Measurements from ENCODE around the gene LMBR1.
"Not testable (repeated sequence)": the region's sequence is repeated elsewhere in the genome, so short reads cannot be mapped to it uniquely, and the experiment has no call there.

LMBR1 gene

DNA sequence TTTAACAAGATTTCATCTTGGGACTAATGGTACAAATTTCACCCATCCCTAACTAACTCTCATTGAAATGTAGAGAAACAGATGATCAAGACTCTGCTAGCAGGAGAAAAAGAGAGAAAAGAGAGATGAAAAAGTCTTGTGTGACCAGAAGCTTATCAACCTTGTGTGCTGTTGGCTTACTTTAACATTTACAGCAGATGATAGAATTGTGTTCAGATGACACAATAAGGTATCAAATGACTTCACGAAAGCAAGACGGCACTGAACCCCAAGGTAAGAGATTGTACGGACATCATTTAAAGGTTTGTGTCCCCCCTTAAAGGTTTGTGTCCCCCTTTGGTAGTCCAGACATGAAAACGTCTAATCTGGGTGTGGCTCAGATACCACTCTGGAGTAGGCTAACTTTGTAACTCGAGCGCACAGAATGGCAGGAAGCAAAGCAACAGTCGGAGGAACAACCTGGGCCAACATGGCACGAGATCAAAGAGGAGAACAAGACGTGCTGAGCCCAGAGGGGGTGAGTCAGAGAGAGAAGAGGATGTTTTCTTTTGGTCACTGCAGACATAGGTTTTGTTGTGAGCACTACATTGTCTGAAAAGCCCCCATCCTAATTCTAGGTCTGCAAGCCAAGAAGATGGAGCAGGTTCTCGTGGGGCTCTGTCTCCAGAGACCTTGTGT is 10.4 kb upstream of the LMBR1 start:
- DNase-seq (ENCODE audit: low read depth in 2 of 2): no peak

DNA sequence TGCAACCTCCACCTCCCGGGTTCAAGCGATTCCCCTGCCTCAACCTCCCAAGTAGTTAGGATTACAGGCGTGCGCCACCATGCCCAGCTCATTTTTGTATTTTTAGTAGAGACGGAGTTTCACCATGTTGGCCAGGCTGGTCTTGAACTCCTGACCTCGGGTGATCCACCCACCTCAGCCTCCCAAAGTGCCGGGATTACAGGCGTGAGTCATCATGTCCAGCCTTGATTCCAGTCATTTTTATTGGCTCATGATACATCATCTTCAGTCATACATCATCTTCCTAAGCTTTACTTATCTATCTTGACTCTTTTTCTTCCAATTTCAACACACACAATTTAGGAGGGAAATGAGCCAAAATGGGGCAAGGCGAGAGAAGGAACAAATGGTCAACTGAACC is 7.1 kb upstream of the LMBR1 start:
- not testable (repeated sequence) for DNase-seq (ENCODE audit: low read depth in 2 of 2)

- DNase-seq (ENCODE audit: low read depth in 2 of 2): no peak
These were observed 6.0 kb upstream of the LMBR1 start for GRCh38 chr7:156898938-156899337.

DNA sequence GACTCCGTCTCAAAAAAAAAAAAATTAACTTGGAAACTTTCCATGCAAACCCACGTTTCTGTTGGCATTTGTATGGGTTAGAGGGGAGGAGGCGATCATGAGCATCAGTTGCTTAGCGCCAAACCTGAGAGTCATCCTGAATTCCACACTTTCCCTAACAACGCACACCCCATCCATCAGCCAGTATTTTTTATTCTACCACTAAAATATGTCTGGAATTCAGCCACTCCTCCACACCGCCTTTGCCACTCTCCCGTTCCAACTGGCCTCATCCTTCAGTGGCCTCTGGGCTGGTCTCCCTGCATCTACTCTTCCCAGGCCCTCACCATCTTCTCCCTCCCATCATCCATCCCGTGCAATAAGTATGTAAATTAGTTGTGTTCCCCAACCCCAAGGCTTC is 4.7 kb upstream of the LMBR1 start:
- DNase-seq (ENCODE audit: low read depth in 2 of 2): no peak

DNA sequence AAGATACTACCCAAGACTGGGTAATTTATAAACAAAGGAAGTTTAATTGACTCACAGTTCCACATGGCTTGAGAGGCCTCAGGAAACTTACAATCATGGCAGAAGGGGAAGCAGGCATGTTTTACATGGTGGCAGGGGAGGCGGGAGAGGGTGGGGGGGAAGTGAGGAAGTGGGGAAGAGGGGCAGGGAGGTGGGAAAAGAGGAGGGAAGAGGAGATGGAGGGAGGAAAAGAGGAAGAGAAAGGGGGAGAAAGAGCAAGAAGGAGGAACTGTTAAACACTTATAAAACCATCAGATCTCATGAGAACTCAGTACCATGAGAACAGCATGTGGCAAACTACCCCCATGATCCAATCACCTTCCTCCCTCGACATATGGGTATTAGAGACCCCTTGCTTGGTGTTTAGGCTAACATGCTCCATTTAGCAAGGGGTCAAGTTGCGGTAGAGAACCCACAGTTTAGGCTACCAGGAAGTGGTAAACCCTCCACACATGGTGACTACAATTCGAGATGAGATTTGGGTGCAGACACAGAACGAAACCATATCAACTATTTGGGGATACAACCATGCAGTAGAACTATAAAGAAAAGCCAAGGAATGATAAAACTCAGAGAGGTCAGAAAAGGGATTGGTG is 3.5 kb upstream of the LMBR1 start:
- DNase-seq (ENCODE audit: low read depth in 2 of 2): no peak

GRCh38 chr7:156895024-156895780 is 2.2 kb upstream of the LMBR1 start:
- no peak for DNase-seq (ENCODE audit: low read depth in 2 of 2)

DNA sequence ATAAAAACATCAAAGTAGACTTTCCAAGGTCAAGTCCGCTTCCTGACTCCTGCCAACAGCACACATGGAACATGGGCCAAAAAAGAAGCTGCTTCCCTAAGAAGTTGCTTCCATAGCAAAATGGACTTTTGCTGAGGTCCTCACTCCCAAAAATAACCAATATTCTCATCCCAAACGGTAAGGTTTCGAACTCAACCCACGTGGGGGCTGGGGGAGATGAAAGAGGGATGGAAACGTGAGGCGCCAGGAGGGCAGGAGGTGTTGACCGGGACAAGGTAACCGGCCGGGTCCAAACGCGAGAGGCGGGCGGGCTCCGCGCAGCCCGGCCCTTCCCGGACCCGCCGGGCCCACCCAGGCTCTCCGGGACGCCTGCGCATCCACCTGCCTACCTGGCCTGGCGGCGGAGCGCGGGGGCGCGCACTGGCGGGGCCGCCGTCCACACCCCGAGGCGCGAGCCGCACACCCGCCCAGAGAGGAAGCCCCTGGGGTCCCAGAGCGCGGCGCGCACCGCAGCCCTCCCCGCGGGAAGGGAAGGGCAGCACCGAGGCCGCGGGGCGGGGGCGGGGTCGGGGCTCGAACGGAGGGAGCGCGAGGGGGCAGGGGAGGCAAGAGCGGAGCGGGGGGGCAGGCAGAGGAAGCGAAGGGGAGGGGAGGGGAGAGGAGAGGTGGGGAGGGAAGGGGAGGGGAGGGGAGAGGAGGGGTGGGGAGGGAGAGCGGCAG is 742 bp downstream of the LMBR1 start:
- DNase-seq (ENCODE audit: low read depth in 2 of 2): peak; percentile 41 to 44

GRCh38 chr7:156889746-156890145 is 3.2 kb downstream of the LMBR1 start:
- no peak for DNase-seq (ENCODE audit: low read depth in 2 of 2)

DNA sequence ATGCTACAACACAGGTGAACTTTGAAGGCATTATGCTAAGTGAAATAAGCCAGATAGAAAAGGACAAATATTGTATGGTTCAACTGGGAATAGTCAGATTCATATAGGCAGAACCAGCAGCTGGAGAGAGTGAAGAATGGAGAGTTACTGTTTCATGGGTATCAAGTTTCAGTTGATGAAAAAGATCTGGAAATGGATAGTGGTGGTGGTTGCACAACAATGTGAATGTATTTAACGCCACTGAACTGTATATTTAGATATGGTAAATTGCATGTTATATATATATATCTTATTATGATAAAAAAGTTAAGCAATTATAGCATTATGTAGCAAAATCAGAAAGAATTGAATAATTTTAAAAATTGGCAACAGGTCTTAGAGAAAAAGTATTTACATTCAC is 3.9 kb downstream of the LMBR1 start:
- DNase-seq (ENCODE audit: low read depth in 2 of 2): no peak

- no peak for DNase-seq (ENCODE audit: low read depth in 2 of 2)
These were observed 6.8 kb downstream of the LMBR1 start for GRCh38 chr7:156886020-156886795.

- no peak for DNase-seq (ENCODE audit: low read depth in 2 of 2)
These were observed 11.3 kb downstream of the LMBR1 start for GRCh38 chr7:156881679-156882078.

DNA sequence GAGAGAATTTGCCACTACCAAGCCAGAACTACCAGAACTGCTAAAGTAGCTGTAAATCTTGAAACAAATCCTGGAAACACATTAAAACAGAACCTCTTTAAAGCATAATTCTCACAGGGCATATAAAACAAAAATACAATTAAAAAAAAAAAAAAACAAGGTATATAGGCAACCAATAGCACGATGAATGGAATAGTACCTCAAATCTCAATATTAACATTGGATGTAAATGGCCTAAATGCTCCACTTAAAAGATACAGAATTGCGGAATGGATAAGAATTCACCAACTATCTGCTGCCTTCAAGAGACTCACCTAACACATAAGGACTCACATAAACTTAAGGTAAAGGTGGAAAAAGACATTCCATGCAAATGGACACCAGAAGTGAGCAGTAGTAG is 17.2 kb downstream of the LMBR1 start:
- DNase-seq (ENCODE audit: low read depth in 2 of 2): no peak

DNA sequence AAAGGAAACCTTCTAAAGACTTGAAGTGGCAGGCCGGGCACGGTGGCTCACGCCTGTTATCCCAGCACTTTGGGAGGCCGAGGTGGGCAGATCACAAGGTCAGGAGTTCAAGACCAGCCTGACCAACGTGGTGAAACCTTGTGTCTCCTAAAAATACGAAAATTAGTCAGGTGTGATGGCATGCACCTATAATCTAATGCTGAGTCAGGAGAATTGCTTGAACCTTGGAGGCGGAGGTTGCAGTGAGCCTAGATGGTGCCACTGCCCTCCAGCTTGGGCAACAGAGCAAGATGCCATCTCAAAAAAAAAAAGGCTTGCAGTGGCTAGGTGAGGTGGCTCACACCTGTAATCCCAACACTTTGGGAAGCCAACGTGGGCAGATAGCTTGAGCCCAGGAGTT is 24.6 kb downstream of the LMBR1 start:
- DNase-seq (ENCODE audit: low read depth in 2 of 2): not testable (repeated sequence)

GRCh38 chr7:156865493-156865892 is 27.5 kb downstream of the LMBR1 start:
- no peak for DNase-seq (ENCODE audit: low read depth in 2 of 2)

- DNase-seq (ENCODE audit: low read depth in 2 of 2): not testable (repeated sequence)
These were observed 31.0 kb downstream of the LMBR1 start for GRCh38 chr7:156862022-156862421.

- no peak for DNase-seq (ENCODE audit: low read depth in 2 of 2)
These were observed 31.8 kb downstream of the LMBR1 start for GRCh38 chr7:156861212-156861611.

DNA sequence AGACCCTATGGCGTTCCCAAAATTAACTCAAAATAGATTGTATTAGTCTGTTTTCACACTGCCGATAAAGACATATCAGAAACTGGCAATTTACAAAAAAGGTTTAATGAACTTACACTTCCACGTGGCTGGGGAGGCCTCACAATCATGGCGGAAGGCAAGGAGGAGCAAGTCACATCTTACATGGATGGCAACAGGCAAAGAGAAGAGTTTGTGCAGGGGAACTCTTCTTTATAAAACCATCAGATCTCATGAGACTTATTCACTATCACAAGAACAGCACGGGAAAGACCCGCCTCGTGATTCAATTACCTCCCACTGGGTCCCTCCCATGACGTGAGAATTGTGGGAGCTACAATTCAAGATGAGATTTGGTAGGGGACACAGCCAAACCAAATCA is 32.9 kb downstream of the LMBR1 start:
- DNase-seq (ENCODE audit: low read depth in 2 of 2): not testable (repeated sequence)

DNA sequence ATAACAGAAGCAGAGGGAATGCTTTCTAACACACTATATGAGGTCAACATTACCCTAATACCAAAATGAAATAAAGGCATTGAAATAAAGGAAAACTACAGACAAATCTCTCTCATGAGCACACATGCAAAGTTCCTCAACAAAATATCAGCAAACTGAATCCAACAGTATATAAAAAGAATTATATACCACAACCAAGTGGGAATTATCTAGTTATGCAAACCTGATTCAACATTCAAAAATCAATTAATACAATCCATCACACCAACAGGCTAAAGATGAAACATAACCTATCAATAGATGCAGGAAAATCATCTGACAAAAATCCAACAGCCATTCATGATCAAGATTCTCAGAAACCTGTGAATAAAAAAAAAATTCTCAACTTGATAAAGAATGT is 34.5 kb downstream of the LMBR1 start:
- no peak for DNase-seq (ENCODE audit: low read depth in 2 of 2)

DNA sequence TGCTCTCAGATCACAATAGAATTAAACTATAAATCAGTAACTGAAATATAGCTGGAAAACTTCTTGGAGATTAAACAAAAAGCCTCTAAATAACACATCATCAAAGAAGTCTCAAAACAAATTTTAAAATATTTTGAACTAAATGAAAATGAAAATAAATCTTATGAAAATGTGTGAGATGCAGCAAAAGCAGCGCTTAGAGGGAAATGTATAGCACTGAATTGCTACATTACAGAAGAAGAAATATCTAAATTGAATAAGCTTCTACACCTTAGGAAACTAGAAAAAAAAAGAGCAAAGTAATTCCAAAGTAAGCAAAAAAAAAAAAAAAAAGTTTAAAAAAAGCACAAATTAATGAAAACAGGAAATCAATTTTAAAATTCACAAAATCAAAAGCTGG is 35.2 kb downstream of the LMBR1 start:
- no peak for DNase-seq (ENCODE audit: low read depth in 2 of 2)

DNA sequence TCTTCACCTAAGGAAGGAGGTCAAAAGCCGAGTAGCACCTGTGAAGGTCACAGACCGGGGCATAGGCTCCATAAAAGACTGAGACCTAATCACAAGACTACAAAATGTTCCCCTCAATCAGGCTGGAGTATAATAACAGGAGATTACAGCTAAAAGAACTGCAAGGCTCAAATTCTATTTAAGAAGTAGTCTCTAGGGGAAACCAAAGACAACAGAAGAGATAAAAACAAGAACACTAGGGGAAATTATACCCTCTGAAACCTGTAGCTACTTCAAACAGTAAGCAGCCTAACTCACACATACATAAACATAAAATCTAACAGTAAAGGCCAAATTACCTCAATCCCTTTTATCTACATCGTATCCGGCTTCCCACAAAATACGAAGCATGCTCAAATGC is 38.3 kb downstream of the LMBR1 start:
- DNase-seq (ENCODE audit: low read depth in 2 of 2): no peak

DNA sequence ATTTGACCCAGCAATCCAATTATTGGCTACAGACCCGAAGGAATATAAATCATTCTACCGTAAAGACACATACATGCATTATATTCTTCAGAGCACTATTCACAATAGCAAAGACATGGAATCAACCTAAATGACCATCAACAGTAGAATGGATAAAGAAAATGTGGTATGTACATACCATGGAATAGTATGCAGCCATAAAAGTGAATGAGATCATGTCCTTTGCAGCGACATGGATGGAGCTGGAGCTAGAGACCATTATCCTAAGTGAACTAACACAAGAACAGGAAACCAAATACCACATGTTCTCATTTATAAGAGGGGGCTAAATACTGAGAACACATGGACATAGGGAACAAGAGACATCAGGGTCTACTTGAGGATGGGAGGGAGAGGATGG is 44.0 kb downstream of the LMBR1 start:
- no peak for DNase-seq (ENCODE audit: low read depth in 2 of 2)

Measured in stimulated activated CD4-positive, alpha-beta T cell treated with anti-CD3 and anti-CD28 coated beads, Interleukin-4, amount 100 ng/mL, for 48 hours (primary cell).